GM12892 (cell line): ENCODE measurements around the gene GLT6D1.

Source experiments
- POLR2A ChIP-seq: IDR thresholded peaks from 2 replicates; pipeline ENCODE4 v1.6.1; 2011; ENCODE audit warnings: low read depth, low read length, control low read depth
- POLR2AphosphoS5 ChIP-seq: IDR thresholded peaks from 2 replicates; pipeline ENCODE4 v1.6.1; 2011; ENCODE audit warnings: low read depth, low read length, control low read depth
- TAF1 ChIP-seq: IDR thresholded peaks from 2 replicates; pipeline ENCODE4 v1.6.1; 2011; ENCODE audit warnings: low read depth, mild to moderate bottlenecking, control low read depth, low read length, borderline replicate concordance

DNA sequence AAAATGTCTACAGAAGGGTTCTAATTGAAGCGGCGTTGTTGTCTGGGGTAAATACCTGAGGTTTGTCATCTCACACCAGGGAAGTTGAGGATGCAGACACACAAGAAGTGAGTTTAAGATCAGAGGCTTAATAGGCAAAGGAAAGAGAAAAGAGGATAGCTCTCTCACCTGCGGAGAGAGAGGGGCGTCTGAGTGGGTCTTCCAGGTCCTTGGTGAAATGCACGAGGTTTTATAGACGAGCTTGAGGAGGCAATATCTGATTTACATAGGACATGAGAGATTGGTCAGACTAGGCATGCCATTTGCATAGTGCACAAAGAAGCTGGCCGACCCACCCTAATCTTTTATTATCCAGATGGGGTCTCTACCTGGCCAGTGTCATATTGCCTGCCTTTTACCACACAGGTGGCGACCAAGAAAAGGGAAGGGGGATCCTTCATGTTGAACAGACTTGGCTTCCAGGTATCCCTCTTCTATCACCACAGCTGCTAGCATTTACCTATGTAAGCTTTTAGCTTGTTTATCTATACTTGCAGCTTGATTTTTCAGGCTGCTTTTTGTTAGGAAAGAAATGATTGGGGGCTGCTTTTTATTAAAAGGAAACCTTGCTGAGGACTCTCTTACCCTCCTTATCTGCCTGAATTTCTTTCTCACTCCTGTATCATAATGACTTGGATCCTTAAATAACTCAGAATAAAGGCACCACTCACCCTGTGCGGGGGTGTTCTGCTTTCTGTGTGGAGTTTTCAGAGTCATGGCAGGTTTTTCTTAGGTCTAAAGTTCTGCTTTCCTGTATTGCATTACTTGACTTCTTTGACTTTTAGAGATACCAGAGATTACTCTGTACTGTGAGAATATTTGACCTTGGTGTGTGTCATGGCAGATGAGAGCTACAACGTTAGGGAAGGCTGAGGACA is 9.4 kb upstream of the GLT6D1 start:
- TF ChIP-seq POLR2A = no peak
- no peak for TF ChIP-seq POLR2AphosphoS5
- no peak for TF ChIP-seq TAF1
